K562 (cell line): ENCODE measurements around the gene FRMD3. TPM values are rescaled to one million over a fixed set of nuclear protein-coding genes. Genes with fewer than 3 reads are reported as not detected.

ENCODE experiments used
- ATAC-seq: fragments of 200-7000 bp; cut with Tn5 transposase; 3 replicates; pipeline ENCODE4 v1.9.1; 2020; ENCODE audit warnings: moderate library complexity
- BruUV-seq: library from RNA; stranded (reverse); fragments of 400-500 nt; replicated peaks from 2 replicates; lab custom pipeline; 2021; lab: Mats Ljungman, UMichigan
- CTCF ChIA-PET: fragments of 300-600 bp; formaldehyde crosslinking; extraction: SDS; loops from one replicate; lab custom pipeline; 2021; ENCODE audit warnings: low intra/inter-chr PET ratio; lab: Yijun Ruan, JAX
- POLR2A ChIA-PET: fragments of 300-600, 350-650 bp; sonication (Branson Sonifier 250); formaldehyde crosslinking; extraction: SDS; loops from one replicate; lab custom pipeline; 2021; ENCODE audit warnings: antibody characterized with exemption, inconsistent platforms; lab: Yijun Ruan, JAX
- DNase-seq, 4 experiments: peaks; one replicate each; pipeline versions ENCODE4 v3.0.0 to v3.0.0-alpha.2; 2011 to 2018; ENCODE audit warnings: low spot score in 3 of 4, mixed read lengths in 3 of 4; ENCODE audit errors: extremely low read depth in 1 of 4
- FAIRE-seq: peaks from 2 replicates; lab custom pipeline; 2011; peaks lifted over from hg19 to GRCh38; lab: Jason Lieb, UNC
- H2AFZ ChIP-seq: 2 replicates; pipeline ENCODE4 v1.6.0; 2011; ENCODE audit warnings: low read depth, low read length, control low read depth, inconsistent platforms
- H3K27ac ChIP-seq: fragments of 200-600 bp; 3 replicates; pipeline ENCODE4 v1.8.0; 2011; ENCODE audit warnings: low read depth, mild to moderate bottlenecking, control low read depth, inconsistent platforms, low read length, moderate library complexity, mixed read lengths; ENCODE audit errors: extremely low read depth
- H3K27me3 ChIP-seq, 2 experiments: fragments of 300-600 bp in 1 of 2; 2 replicates in 1 of 2; 3 replicates in 1 of 2; pipeline versions ENCODE4 v1.6.0 to v1.8.0; 2011; ENCODE audit warnings: inconsistent platforms in 2 of 2, low read length in 2 of 2, mild to moderate bottlenecking in 1 of 2, mixed read lengths in 1 of 2, moderate library complexity in 1 of 2; ENCODE audit not compliant: control insufficient read depth in 2 of 2, insufficient read depth in 2 of 2
- H3K36me3 ChIP-seq: fragments of 300-600 bp; 3 replicates; pipeline ENCODE4 v1.8.0; 2011; ENCODE audit warnings: mild to moderate bottlenecking, low read length, inconsistent platforms; ENCODE audit not compliant: control insufficient read depth, insufficient read depth
- H3K4me1 ChIP-seq, 2 experiments: fragments of 200-600 bp in 1 of 2; replicated peaks in 1 of 2; 2 replicates in 1 of 2; 3 replicates in 1 of 2; pipeline versions ENCODE4 v1.5.1 to v1.8.0; 2011; ENCODE audit warnings: inconsistent platforms in 2 of 2, low read length in 2 of 2, mild to moderate bottlenecking in 1 of 2, mixed read lengths in 1 of 2, moderate library complexity in 1 of 2; ENCODE audit not compliant: control insufficient read depth in 2 of 2, insufficient read depth in 2 of 2
- H3K4me2 ChIP-seq: 2 replicates; pipeline ENCODE4 v1.6.1; 2011; ENCODE audit warnings: low read length, control low read depth, inconsistent platforms, mixed read lengths; ENCODE audit not compliant: insufficient read depth
- H3K4me3 ChIP-seq: fragments of 200-600 bp; sonication (generic), shearing (Covaris generic); 2 replicates; pipeline ENCODE4 v1.5.1; 2016; ENCODE audit warnings: control low read depth, inconsistent platforms
- H3K79me2 ChIP-seq: fragments of 200-600 bp; 3 replicates; pipeline ENCODE4 v1.8.0; 2011; ENCODE audit warnings: low read length, inconsistent platforms; ENCODE audit not compliant: control insufficient read depth, insufficient read depth
- H3K9ac ChIP-seq, 2 experiments: 2 replicates each; pipeline versions ENCODE4 v1.6.0 to v1.6.1; 2011; ENCODE audit warnings: low read depth in 2 of 2, low read length in 2 of 2, control low read depth in 1 of 2, inconsistent platforms in 1 of 2, mild to moderate bottlenecking in 1 of 2, mixed read lengths in 1 of 2; ENCODE audit not compliant: insufficient read depth in 1 of 2
- H3K9me1 ChIP-seq: one replicate; pipeline ENCODE4 v1.6.0; 2011; ENCODE audit warnings: inconsistent platforms, mild to moderate bottlenecking, low read length, moderate library complexity; ENCODE audit not compliant: control insufficient read depth, insufficient read depth
- H3K9me3 ChIP-seq: replicated peaks from 2 replicates; pipeline ENCODE4 v1.5.1; 2011; ENCODE audit warnings: low read depth, low read length, inconsistent platforms; ENCODE audit not compliant: control insufficient read depth, insufficient read depth
- H4K20me1 ChIP-seq: replicated peaks from 2 replicates; pipeline ENCODE4 v1.6.1; 2011; ENCODE audit warnings: low read length, inconsistent platforms, mixed read lengths; ENCODE audit not compliant: control insufficient read depth, insufficient read depth
- CBX8 ChIP-seq: fragments of 200-600 bp; sonication (generic); IDR thresholded peaks from 2 replicates; pipeline ENCODE4 v1.6.1; 2012; ENCODE audit warnings: borderline replicate concordance, mixed run types, low read depth, mild to moderate bottlenecking, moderate library complexity, mixed read lengths, low read length, control low read depth, inconsistent platforms; ENCODE audit not compliant: poor library complexity, severe bottlenecking; ENCODE audit errors: extremely low read depth
- FOS ChIP-seq: IDR thresholded peaks from 3 replicates; pipeline ENCODE4 v1.6.1; 2011; ENCODE audit not compliant: insufficient read length; ENCODE audit errors: extremely low read depth
- HES1 ChIP-seq: fragments of 450-650 bp; IDR thresholded peaks from 2 replicates; pipeline ENCODE4 v1.6.1; 2016; ENCODE audit warnings: low read depth, mild to moderate bottlenecking, moderate library complexity
- HIVEP1 ChIP-seq: fragments of 250-450 bp; sonication (Bioruptor Pico); IDR thresholded peaks from 2 replicates; pipeline ENCODE4 v1.4.0; 2020; ENCODE audit warnings: mild to moderate bottlenecking
- KLF13 ChIP-seq: fragments of 450-650 bp; IDR thresholded peaks from 2 replicates; pipeline ENCODE4 v1.6.1; 2016; ENCODE audit warnings: missing genetic modification characterization, low read depth, mild to moderate bottlenecking, missing compliant biosample characterization, moderate library complexity, borderline replicate concordance
- REST ChIP-seq, 2 experiments: fragments of 450-650 bp; formaldehyde crosslinking in 1 of 2; IDR thresholded peaks; 2 replicates each; pipeline versions ENCODE4 v1.4.0 to v1.6.1; 2014 to 2020; ENCODE audit warnings: mild to moderate bottlenecking in 2 of 2, borderline replicate concordance in 1 of 2, low read depth in 1 of 2
- SRSF9 ChIP-seq: fragments of 200-400 bp; formaldehyde crosslinking; IDR thresholded peaks from 2 replicates; pipeline ENCODE4 v1.6.1; 2017; ENCODE audit warnings: low read depth, low read length, borderline replicate concordance
- THAP7 ChIP-seq: fragments of 250-450 bp; sonication (Bioruptor Pico); IDR thresholded peaks from 2 replicates; pipeline ENCODE4 v1.5.0; 2021
- ZC3H11A ChIP-seq: IDR thresholded peaks from 2 replicates; pipeline ENCODE4 v1.6.1; 2012; ENCODE audit warnings: low read depth, low read length, improper control_type of control experiment
- ZNF384 ChIP-seq: IDR thresholded peaks from 2 replicates; pipeline ENCODE4 v1.6.1; 2012; ENCODE audit warnings: low read depth, low read length, improper control_type of control experiment
- WGBS: fragments of 100-300 bp; shearing (Covaris generic); methylation state at CpG from one replicate; pipeline ENCODE4 v1.1.6; 2016; ENCODE audit warnings: low coverage, mixed read lengths; ENCODE audit not compliant: insufficient coverage; ENCODE audit errors: missing lambda C conversion rate; 5-methylcytosine and 5-hydroxymethylcytosine counted together
- in situ Hi-C: fragments of 300-500 bp; cut with MboI; formaldehyde crosslinking; loops from 4 replicates; pipeline ENCODE4 v1.15.0; 2018; ENCODE audit warnings: inconsistent platforms, mixed read lengths
- intact Hi-C: fragments of 100-400 bp; cut with micrococcal nuclease; formaldehyde crosslinking; loops from 2 replicates; pipeline ENCODE4 v1.14.2; 2022
- polyA plus RNA-seq, 8 experiments: library from polyadenylated mRNA; depleted of rRNA in 4 of 8; stranded (reverse) in 5 of 8; unstranded in 3 of 8; fragments of >200 nt; fragmentation: Nextera tagmentation in 2 of 8; fragmentation: Illumina TruSeq in 1 of 8; extraction: Ambion mirVana in 2 of 8; extraction: Trizol in 1 of 8; gene quantifications; 2 replicates each; pipeline versions ENCODE4 v1.2.1 to v1.2.3, GENCODE V29; 2011 to 2014; ENCODE audit warnings: inconsistent platforms in 1 of 8, missing spikeins in 1 of 8
- total RNA-seq, 7 experiments: library from RNA; depleted of rRNA in 6 of 7; stranded (reverse); fragments of >200 nt in 6 of 7; fragmentation: Illumina TruSeq in 2 of 7; extraction: Trizol in 2 of 7; gene quantifications; 2 replicates each; pipeline versions ENCODE4 v1.2.1 to v1.2.3, GENCODE V29; 2011 to 2021; ENCODE audit warnings: low replicate concordance in 1 of 7

FRMD3 gene
- total and polyA plus RNA-seq, 9 of the 15 experiments (the other 6 are each of a cell fraction or from before 2014, with no cell fraction given) = 0.09 to 0.51 (median 0.21) TPM

- H3K79me2 ChIP-seq = no peaks in the 10 kb centered on the region
- no peak overlapping the region for H3K4me2 ChIP-seq
- no peaks in the 10 kb centered on the region for H4K20me1 ChIP-seq
- H3K9ac ChIP-seq = no peak overlapping the region
- TF ChIP-seq KLF13 (tag) = no peak
- TF ChIP-seq HIVEP1 (CRISPR knock-in tag) = no peak
- no peak for TF ChIP-seq THAP7 (CRISPR knock-in tag)
- TF ChIP-seq ZC3H11A = no peak
- TF ChIP-seq SRSF9 = no peak
- no peak for TF ChIP-seq CBX8
- no peak for TF ChIP-seq ZNF384
- no peak for TF ChIP-seq REST (IDR thresholded peaks at IDR 0.05; ENCODE audit: borderline replicate concordance)
- TF ChIP-seq REST (CRISPR knock-in tag; IDR thresholded peaks at IDR 0.05; ENCODE audit: low read depth) = no peak
- no peak for TF ChIP-seq HES1
- TF ChIP-seq FOS = no peak
- TF ChIP-seq, all 486 proteins: peak for 0
- FAIRE-seq (no peak), ATAC-seq (no peak), DNase-seq (no peak)
- BruUV-seq = no TSS peak
- 0% methylated on average over 1 of the region's 3 CpGs for WGBS
- no peaks in the 10 kb centered on the region for H3K9me1 ChIP-seq
- CTCF ChIA-PET = no interaction called here
- H3K4me3 ChIP-seq = no peak overlapping the region
- in situ Hi-C loops = no loop called here
- H3K27me3 ChIP-seq = no peaks in the 10 kb centered on the region
- no peaks in the 10 kb centered on the region for H3K4me1 ChIP-seq
- H2AFZ ChIP-seq = no peak overlapping the region
- intact Hi-C loops = no loop called here
- H3K27ac ChIP-seq = no peak overlapping the region
- H3K36me3 ChIP-seq = no peaks in the 10 kb centered on the region
- no peaks in the 10 kb centered on the region for H3K9me3 ChIP-seq
- POLR2A ChIA-PET = no interaction called here
Measured at GRCh38 chr9:83429229-83429628, 109.0 kb downstream of the FRMD3 start.
